Measurements from ENCODE around the gene WIPI1.

GRCh38 chr17:68381076-68381900 is 76.0 kb downstream of the WIPI1 start:
- TF ChIP-seq CTCF (IDR thresholded peaks at IDR 0.05; ENCODE audit: insufficient read depth, low read length) (no peak), REST (IDR thresholded peaks at IDR 0.05; ENCODE audit: insufficient replicate concordance, low read depth) (no peak)

Data from HL-60 (cell line).